IMR-90 (cell line): ENCODE data around the gene RERE. TPM values are rescaled to one million over a fixed set of nuclear protein-coding genes. Genes with fewer than 3 reads are reported as not detected.
A peak's percentile ranks its signal among the peaks of the same experiment; 100 is the strongest.

Source experiments
- ATAC-seq: fragments of 200-7000 bp; cut with Tn5 transposase; 2 replicates; pipeline ENCODE4 v1.9.1; 2020; ENCODE audit warnings: low read depth, mild to moderate bottlenecking, moderate library complexity
- BruUV-seq: library from RNA; stranded (reverse); fragments of 400-500 nt; replicated peaks from 2 replicates; lab custom pipeline; 2021; lab: Mats Ljungman, UMichigan
- CTCF ChIA-PET: fragments of 300-600 bp; formaldehyde crosslinking; extraction: SDS; loops from one replicate; lab custom pipeline; 2021; ENCODE audit warnings: antibody characterized with exemption; lab: Yijun Ruan, JAX
- POLR2A ChIA-PET: fragments of 300-600 bp; sonication (Branson Sonifier 250); formaldehyde crosslinking; loops from one replicate; lab custom pipeline; 2022; ENCODE audit warnings: antibody characterized with exemption; ENCODE audit not compliant: unreplicated experiment; lab: Charles Lee
- DNase-seq: peaks from one replicate; pipeline ENCODE4 v3.0.0; 2013
- H2AFZ ChIP-seq: replicated peaks from 2 replicates; pipeline ENCODE3; 2013; ENCODE audit warnings: low read length, mild to moderate bottlenecking; ENCODE audit not compliant: poor library complexity
- H2AK5ac ChIP-seq: 2 replicates; pipeline ENCODE4 v1.6.1; 2013; ENCODE audit warnings: low read depth, low read length, inconsistent platforms
- H2AK9ac ChIP-seq: replicated peaks from 2 replicates; pipeline ENCODE3; 2013; ENCODE audit warnings: mild to moderate bottlenecking, low read depth, low read length, moderate library complexity; ENCODE audit not compliant: poor library complexity
- H2BK120ac ChIP-seq: 2 replicates; pipeline ENCODE4 v1.6.1; 2013; ENCODE audit warnings: low read depth, low read length, inconsistent platforms
- H2BK15ac ChIP-seq: 3 replicates; pipeline ENCODE4 v1.6.1; 2013; ENCODE audit warnings: low read depth, low read length, inconsistent platforms
- H2BK20ac ChIP-seq: 2 replicates; pipeline ENCODE4 v1.6.1; 2013; ENCODE audit warnings: low read depth, mild to moderate bottlenecking, inconsistent platforms, low read length, moderate library complexity
- H2BK5ac ChIP-seq: 2 replicates; pipeline ENCODE4 v1.6.1; 2013; ENCODE audit warnings: mild to moderate bottlenecking, low read depth, low read length, inconsistent platforms; ENCODE audit not compliant: poor library complexity, severe bottlenecking
- H3K14ac ChIP-seq: replicated peaks from 2 replicates; pipeline ENCODE4 v1.6.1; 2013; ENCODE audit warnings: low read depth, low read length, inconsistent platforms
- H3K18ac ChIP-seq: 2 replicates; pipeline ENCODE4 v1.6.1; 2013; ENCODE audit warnings: low read depth, low read length, control low read depth
- H3K23ac ChIP-seq: 2 replicates; pipeline ENCODE4 v1.6.1; 2013; ENCODE audit warnings: low read depth, low read length, inconsistent platforms
- H3K27ac ChIP-seq: 2 replicates; pipeline ENCODE4 v1.5.1; 2013; ENCODE audit warnings: mild to moderate bottlenecking, control low read depth, low read length; ENCODE audit not compliant: insufficient read depth
- H3K27me3 ChIP-seq: 2 replicates; pipeline ENCODE4 v1.6.1; 2013; ENCODE audit warnings: low read length; ENCODE audit not compliant: control insufficient read depth, insufficient read depth
- H3K36me3 ChIP-seq: 2 replicates; pipeline ENCODE4 v1.6.1; 2013; ENCODE audit warnings: low read length, mixed read lengths; ENCODE audit not compliant: control insufficient read depth, insufficient read depth
- H3K4ac ChIP-seq: 2 replicates; pipeline ENCODE4 v1.6.1; 2013; ENCODE audit warnings: low read depth, low read length, inconsistent platforms
- H3K4me1 ChIP-seq: 2 replicates; pipeline ENCODE4 v1.6.1; 2013; ENCODE audit warnings: low read length, mixed read lengths; ENCODE audit not compliant: control insufficient read depth, insufficient read depth
- H3K4me2 ChIP-seq: 2 replicates; pipeline ENCODE4 v1.6.1; 2013; ENCODE audit warnings: low read depth, mild to moderate bottlenecking, control low read depth, low read length, moderate library complexity
- H3K4me3 ChIP-seq: 2 replicates; pipeline ENCODE4 v1.5.1; 2013; ENCODE audit warnings: low read depth, mild to moderate bottlenecking, control low read depth, low read length, moderate library complexity; ENCODE audit not compliant: insufficient read depth
- H3K56ac ChIP-seq: 2 replicates; pipeline ENCODE4 v1.6.1; 2013; ENCODE audit warnings: low read length, inconsistent platforms; ENCODE audit not compliant: insufficient read depth; ENCODE audit errors: extremely low read depth
- H3K79me1 ChIP-seq, 2 experiments: 2 replicates each; pipeline ENCODE4 v1.6.1; 2013; ENCODE audit warnings: low read length in 2 of 2, inconsistent platforms in 1 of 2, low read depth in 1 of 2
- H3K9ac ChIP-seq: 2 replicates; pipeline ENCODE4 v1.6.1; 2013; ENCODE audit warnings: low read depth, low read length, control low read depth
- H3K9me1 ChIP-seq: 2 replicates; pipeline ENCODE4 v1.6.1; 2013; ENCODE audit warnings: low read length, inconsistent platforms; ENCODE audit not compliant: insufficient read depth
- H3K9me3 ChIP-seq: 2 replicates; pipeline ENCODE4 v1.6.1; 2013; ENCODE audit warnings: low read length; ENCODE audit not compliant: control insufficient read depth, insufficient read depth
- H4K20me1 ChIP-seq: 2 replicates; pipeline ENCODE4 v1.6.1; 2013; ENCODE audit warnings: low read length, inconsistent platforms; ENCODE audit not compliant: insufficient read depth
- H4K5ac ChIP-seq: 2 replicates; pipeline ENCODE4 v1.6.1; 2013; ENCODE audit warnings: mild to moderate bottlenecking, low read depth, low read length, control low read depth
- H4K8ac ChIP-seq, 2 experiments: 2 replicates each; pipeline ENCODE4 v1.6.1; 2013; ENCODE audit warnings: low read depth in 2 of 2, low read length in 2 of 2, control low read depth in 1 of 2, inconsistent platforms in 1 of 2
- H4K91ac ChIP-seq: 2 replicates; pipeline ENCODE4 v1.6.1; 2013; ENCODE audit warnings: low read depth, low read length, inconsistent platforms; ENCODE audit not compliant: insufficient read depth
- BHLHE40 ChIP-seq: fragments of 150-350 bp; IDR thresholded peaks from 2 replicates; pipeline ENCODE4 v1.6.1; 2016; ENCODE audit warnings: mild to moderate bottlenecking, low read depth, low read length
- CEBPB ChIP-seq: IDR thresholded peaks from 2 replicates; pipeline ENCODE4 v1.6.1; 2012; ENCODE audit warnings: low read depth, low read length, improper control_type of control experiment
- CHD1 ChIP-seq: IDR thresholded peaks from 2 replicates; pipeline ENCODE4 v1.6.1; 2012; ENCODE audit warnings: low read depth, low read length, improper control_type of control experiment
- ELK1 ChIP-seq: fragments of 150-350 bp; IDR thresholded peaks from 2 replicates; pipeline ENCODE4 v1.6.1; 2016; ENCODE audit warnings: low read depth, mild to moderate bottlenecking, low read length, moderate library complexity, borderline replicate concordance
- FOS ChIP-seq: fragments of 150-350 bp; IDR thresholded peaks from 2 replicates; pipeline ENCODE4 v1.6.1; 2016; ENCODE audit warnings: low read depth, low read length
- MAZ ChIP-seq: IDR thresholded peaks from 2 replicates; pipeline ENCODE4 v1.6.1; 2012; ENCODE audit warnings: low read depth, mild to moderate bottlenecking, low read length, improper control_type of control experiment, moderate library complexity, borderline replicate concordance
- MXI1 ChIP-seq: IDR thresholded peaks from 2 replicates; pipeline ENCODE4 v1.6.1; 2012; ENCODE audit warnings: low read depth, mild to moderate bottlenecking, low read length, moderate library complexity, borderline replicate concordance
- NFE2L2 ChIP-seq: fragments of 150-350 bp; IDR thresholded peaks from 2 replicates; pipeline ENCODE4 v1.6.1; 2016; ENCODE audit warnings: low read depth, mild to moderate bottlenecking, low read length
- POLR2A ChIP-seq: IDR thresholded peaks from 2 replicates; pipeline ENCODE4 v1.6.1; 2012; ENCODE audit warnings: mild to moderate bottlenecking, low read depth, low read length
- RAD21 ChIP-seq: IDR thresholded peaks from 2 replicates; pipeline ENCODE4 v1.6.1; 2012; ENCODE audit warnings: low read length, improper control_type of control experiment
- RFX5 ChIP-seq: IDR thresholded peaks from 2 replicates; pipeline ENCODE4 v1.8.0; 2012; ENCODE audit warnings: low read depth, mild to moderate bottlenecking, low read length, moderate library complexity
- SMC3 ChIP-seq: fragments of 150-350 bp; IDR thresholded peaks from 2 replicates; pipeline ENCODE4 v1.6.1; 2016; ENCODE audit warnings: low read depth, mild to moderate bottlenecking, antibody characterized with exemption, low read length, moderate library complexity
- USF2 ChIP-seq: fragments of 150-350 bp; IDR thresholded peaks from 2 replicates; pipeline ENCODE4 v1.6.1; 2017; ENCODE audit warnings: mild to moderate bottlenecking, antibody characterized with exemption, low read length, low read depth
- WGBS, 2 experiments: methylation state at CpG; one replicate each; pipeline versions ENCODE4 v1.1.5 to v1.1.7; 2013; ENCODE audit warnings: missing lambda C conversion rate in 2 of 2; ENCODE audit not compliant: insufficient read length in 1 of 2; ENCODE audit errors: extremely low coverage in 2 of 2; 5-methylcytosine and 5-hydroxymethylcytosine counted together
- dilution Hi-C: fragments of 300-500 bp; cut with HindIII; formaldehyde crosslinking; loops from one replicate; pipeline ENCODE4 v1.14.3; 2018; ENCODE audit warnings: low sequenced_read_pairs; ENCODE audit not compliant: unreplicated experiment
- in situ Hi-C: fragments of 300-500 bp; cut with MboI; formaldehyde crosslinking; loops from 3 replicates; pipeline ENCODE4 v1.14.3; 2019; ENCODE audit warnings: low sequenced_read_pairs, inconsistent platforms, mixed read lengths
- intact Hi-C: fragments of 100-400 bp; cut with micrococcal nuclease; formaldehyde crosslinking; loops from 2 replicates; pipeline ENCODE4 v1.10.0; 2022
- polyA plus RNA-seq, 3 experiments: library from polyadenylated mRNA; depleted of rRNA; stranded (reverse); fragments of >200 nt; gene quantifications; 2 replicates each; pipeline ENCODE4 v1.2.3, GENCODE V29; 2012; ENCODE audit warnings: low replicate concordance in 1 of 3
- total RNA-seq: library from RNA; depleted of rRNA; stranded (reverse); fragments of >200 nt; gene quantifications from 2 replicates; pipeline ENCODE4 v1.2.3, GENCODE V29; 2012
- TF ChIP-seq, protein P1 (sequence below): conservative IDR thresholded peaks from 2 replicates; pipeline ENCODE4 v1.5.1; 2012; ENCODE audit warnings: mild to moderate bottlenecking, low read depth, low read length, improper control_type of control experiment

The RERE gene
- total and polyA plus RNA-seq, 2 of the 4 experiments (the other 2 are of a cell fraction): 11.5 to 25.1 TPM

- H2BK20ac ChIP-seq: no peak overlapping the region
- peaks cover 15% of the 10 kb centered on the region for H3K36me3 ChIP-seq
- H4K20me1 ChIP-seq: 0 out of 2 replicates have a peak, but pooled peaks cover 5% of the 10 kb centered on the region
- 56% methylated on average over 6 of the region's 21 CpGs; no CpG with 5 or more reads in 1 of the 2 experiments for WGBS, 2 experiments
- peaks cover 11% of the 10 kb centered on the region for H3K9me1 ChIP-seq
- H3K23ac ChIP-seq: no peak overlapping the region
- H3K79me1 ChIP-seq: peaks cover 0 to 22% of the 10 kb centered on the region in 2 experiments; a peak in 2 of 4 replicates
- H2BK120ac ChIP-seq: peak overlapping the region; percentile 29; the same call in 1 of the 2 replicates
- peak overlapping the region; percentile 33 for H2AFZ ChIP-seq
- peak; percentile 70 for ATAC-seq
- intact Hi-C loops: loop anchor here (1.0 kb wide), 3 partner anchors 334 to 374 kb away; no protein-coding TSS in a partner anchor
- H3K4me1 ChIP-seq: peaks cover 17% of the 10 kb centered on the region
- H4K8ac ChIP-seq: no peak overlapping the region
- H3K9me3 ChIP-seq: no peaks in the 10 kb centered on the region
- peak overlapping the region; percentile 76 for H2AK9ac ChIP-seq
- POLR2A ChIA-PET: no interaction called here
- H3K4ac ChIP-seq: peak overlapping the region; percentile 38; the same call in 1 of the 2 replicates
- H4K91ac ChIP-seq: no peak overlapping the region; the same call in 1 of the 2 replicates
- CTCF ChIA-PET: interaction anchor here (0.6 to 1.3 kb wide), 2 partner anchors 100 to 334 kb away, joined by 3 to 6 read pairs; no protein-coding TSS in a partner anchor
- dilution Hi-C loops: no loop called here
- no peak overlapping the region for H3K18ac ChIP-seq
- H3K4me2 ChIP-seq: no peak overlapping the region
- H3K27ac ChIP-seq: no peak overlapping the region
- no peak overlapping the region for H3K4me3 ChIP-seq
- DNase-seq: peak; percentile 58
- BruUV-seq: no TSS peak
- no peak overlapping the region for H3K14ac ChIP-seq
- H3K27me3 ChIP-seq: no peaks in the 10 kb centered on the region
- H2BK15ac ChIP-seq: no peak overlapping the region
- no peak overlapping the region for H4K5ac ChIP-seq
- in situ Hi-C loops: no loop called here
- no peak overlapping the region for H3K56ac ChIP-seq
- no peak overlapping the region for H2BK5ac ChIP-seq
- TF ChIP-seq MAZ (no peak), RAD21 (peak; percentile 89), MXI1 (no peak), NFE2L2 (no peak), USF2 (0 out of 2 replicates have a peak, but pooled peaks have one; percentile 19), POLR2A (no peak), CEBPB (peak; percentile 31; the same call in 1 of the 2 replicates), BHLHE40 (no peak), FOS (no peak), SMC3 (peak; percentile 86), RFX5 (no peak), ELK1 (no peak), CHD1 (no peak)
- TF ChIP-seq, protein P1, sequence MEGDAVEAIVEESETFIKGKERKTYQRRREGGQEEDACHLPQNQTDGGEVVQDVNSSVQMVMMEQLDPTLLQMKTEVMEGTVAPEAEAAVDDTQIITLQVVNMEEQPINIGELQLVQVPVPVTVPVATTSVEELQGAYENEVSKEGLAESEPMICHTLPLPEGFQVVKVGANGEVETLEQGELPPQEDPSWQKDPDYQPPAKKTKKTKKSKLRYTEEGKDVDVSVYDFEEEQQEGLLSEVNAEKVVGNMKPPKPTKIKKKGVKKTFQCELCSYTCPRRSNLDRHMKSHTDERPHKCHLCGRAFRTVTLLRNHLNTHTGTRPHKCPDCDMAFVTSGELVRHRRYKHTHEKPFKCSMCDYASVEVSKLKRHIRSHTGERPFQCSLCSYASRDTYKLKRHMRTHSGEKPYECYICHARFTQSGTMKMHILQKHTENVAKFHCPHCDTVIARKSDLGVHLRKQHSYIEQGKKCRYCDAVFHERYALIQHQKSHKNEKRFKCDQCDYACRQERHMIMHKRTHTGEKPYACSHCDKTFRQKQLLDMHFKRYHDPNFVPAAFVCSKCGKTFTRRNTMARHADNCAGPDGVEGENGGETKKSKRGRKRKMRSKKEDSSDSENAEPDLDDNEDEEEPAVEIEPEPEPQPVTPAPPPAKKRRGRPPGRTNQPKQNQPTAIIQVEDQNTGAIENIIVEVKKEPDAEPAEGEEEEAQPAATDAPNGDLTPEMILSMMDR: peak; percentile 76
- H2AK5ac ChIP-seq: peak overlapping the region; percentile 82
- no peak overlapping the region for H3K9ac ChIP-seq
These were observed 468.5 kb downstream of the RERE start for GRCh38 chr1:8348777-8349472.
